GM19239 (cell line): ENCODE data around the gene ABAT.
"Not testable (repeated sequence)": the region's sequence is repeated elsewhere in the genome, so short reads cannot be mapped to it uniquely, and the experiment has no call there.

Experiments used
- DNase-seq: peaks from one replicate; pipeline ENCODE4 v3.0.0; 2011; ENCODE audit warnings: low spot score; ENCODE audit not compliant: insufficient read length
- FAIRE-seq: peaks from 2 replicates; lab custom pipeline; 2011; peaks lifted over from hg19 to GRCh38; lab: Jason Lieb, UNC

ABAT gene

GRCh38 chr16:8677481-8677880 is 3.1 kb downstream of the ABAT start:
- DNase-seq (no peak), FAIRE-seq (no peak)

GRCh38 chr16:8678068-8678927 is 3.9 kb downstream of the ABAT start:
- FAIRE-seq: no peak
- DNase-seq: no peak

DNA sequence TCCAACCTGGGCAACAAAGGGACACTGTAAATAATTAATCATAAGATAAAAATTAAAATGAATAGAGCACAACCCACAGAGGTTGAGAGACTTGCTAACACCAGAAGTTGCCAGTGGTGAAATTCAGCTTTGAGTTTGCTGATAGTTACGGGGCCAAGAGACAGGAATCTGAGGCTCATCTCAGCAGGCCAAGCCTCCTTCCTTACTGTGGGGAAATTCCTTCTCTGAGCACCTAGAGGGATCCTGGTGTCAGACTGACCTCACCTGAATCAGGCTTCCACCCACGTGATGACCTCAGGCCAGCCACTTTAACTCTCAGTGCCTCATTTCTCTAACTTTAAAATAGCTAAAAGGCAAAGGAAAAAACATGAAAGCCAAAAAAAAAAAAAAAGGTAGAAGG is 4.7 kb downstream of the ABAT start:
- no peak for DNase-seq
- FAIRE-seq: no peak

- DNase-seq (no peak), FAIRE-seq (no peak)
Observed at GRCh38 chr16:8682551-8683259, 8.3 kb downstream of the ABAT start.

GRCh38 chr16:8683640-8684039 is 9.2 kb downstream of the ABAT start:
- FAIRE-seq: no peak

DNA sequence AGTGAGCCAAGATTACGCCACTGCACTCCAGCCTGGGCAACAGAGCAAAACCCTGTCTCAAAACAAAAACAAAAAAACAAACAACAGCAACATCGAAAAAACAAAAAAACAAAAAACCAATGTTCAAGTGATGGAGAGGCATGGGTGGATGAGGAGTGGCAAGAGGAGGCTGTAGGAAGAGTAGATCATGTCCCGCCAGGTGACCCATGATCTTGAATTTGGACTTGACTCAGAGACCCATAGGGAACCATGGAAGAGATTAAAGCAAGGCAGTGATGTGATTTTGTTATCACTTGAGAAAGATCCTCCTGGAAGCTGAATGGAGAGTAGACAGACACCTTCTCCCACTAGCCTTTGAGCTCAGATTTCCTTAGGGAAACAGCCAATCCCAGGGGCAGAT is 11.2 kb downstream of the ABAT start:
- DNase-seq (no peak), FAIRE-seq (no peak)

More at GRCh38 chr16:8683640-8684039, 9.2 kb downstream of the ABAT start:
- DNase-seq: no peak

GRCh38 chr16:8686031-8686621 is 11.7 kb downstream of the ABAT start:
- no peak for FAIRE-seq
- DNase-seq: no peak

DNA sequence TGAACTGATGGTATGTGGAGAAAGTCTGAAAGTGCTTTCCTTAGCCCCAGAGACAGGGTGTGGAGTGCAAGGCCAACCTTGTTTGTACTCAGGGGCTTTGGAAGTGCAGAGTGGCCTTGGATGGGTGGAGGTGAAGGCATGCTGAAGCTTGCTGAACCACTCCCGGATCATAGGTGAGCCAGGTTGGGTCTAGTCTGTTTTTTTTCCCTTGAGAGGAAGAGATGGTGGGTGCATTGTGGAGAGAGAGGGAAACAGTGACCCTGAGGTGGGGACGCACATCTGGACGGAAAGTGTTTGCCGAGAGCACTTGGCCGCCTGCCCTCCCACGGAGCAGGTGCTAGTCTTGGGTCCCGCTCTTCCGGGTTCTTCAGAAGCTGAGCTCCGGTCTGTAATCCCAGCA is 12.5 kb downstream of the ABAT start:
- no peak for DNase-seq
- no peak for FAIRE-seq

GRCh38 chr16:8689686-8690085 is 15.3 kb downstream of the ABAT start:
- FAIRE-seq: no peak
- DNase-seq: no peak

- FAIRE-seq (no peak), DNase-seq (no peak)
Observed at GRCh38 chr16:8691728-8692127, 17.3 kb downstream of the ABAT start.

- no peak for DNase-seq
- no peak for FAIRE-seq
Observed at GRCh38 chr16:8694795-8695728, 20.6 kb downstream of the ABAT start.

GRCh38 chr16:8696880-8697279 is 22.5 kb downstream of the ABAT start:
- DNase-seq (no peak), FAIRE-seq (no peak)

GRCh38 chr16:8697965-8698364 is 23.5 kb downstream of the ABAT start:
- no peak for FAIRE-seq
- DNase-seq: no peak

- DNase-seq (no peak), FAIRE-seq (no peak)
Observed at GRCh38 chr16:8703693-8704092, 29.3 kb downstream of the ABAT start.

DNA sequence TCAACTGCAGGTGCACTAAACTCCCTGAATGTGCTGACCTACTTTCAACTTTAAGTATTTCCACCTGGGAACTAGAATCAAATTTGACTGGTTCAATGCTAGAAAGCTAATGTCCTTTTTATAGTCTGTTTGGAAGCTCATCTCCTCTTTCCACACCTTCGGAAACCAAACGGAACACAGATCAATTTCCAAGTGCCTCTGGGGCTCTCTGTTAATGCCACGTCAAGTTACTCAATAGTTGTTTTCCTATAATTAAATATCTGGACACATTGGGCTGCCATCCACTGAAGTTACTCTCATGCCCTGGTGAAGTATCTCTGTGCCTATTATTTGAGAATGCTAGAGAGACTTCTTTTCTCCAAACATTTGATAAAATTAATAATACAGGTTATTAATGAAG is 29.7 kb downstream of the ABAT start:
- DNase-seq (no peak), FAIRE-seq (no peak)

DNA sequence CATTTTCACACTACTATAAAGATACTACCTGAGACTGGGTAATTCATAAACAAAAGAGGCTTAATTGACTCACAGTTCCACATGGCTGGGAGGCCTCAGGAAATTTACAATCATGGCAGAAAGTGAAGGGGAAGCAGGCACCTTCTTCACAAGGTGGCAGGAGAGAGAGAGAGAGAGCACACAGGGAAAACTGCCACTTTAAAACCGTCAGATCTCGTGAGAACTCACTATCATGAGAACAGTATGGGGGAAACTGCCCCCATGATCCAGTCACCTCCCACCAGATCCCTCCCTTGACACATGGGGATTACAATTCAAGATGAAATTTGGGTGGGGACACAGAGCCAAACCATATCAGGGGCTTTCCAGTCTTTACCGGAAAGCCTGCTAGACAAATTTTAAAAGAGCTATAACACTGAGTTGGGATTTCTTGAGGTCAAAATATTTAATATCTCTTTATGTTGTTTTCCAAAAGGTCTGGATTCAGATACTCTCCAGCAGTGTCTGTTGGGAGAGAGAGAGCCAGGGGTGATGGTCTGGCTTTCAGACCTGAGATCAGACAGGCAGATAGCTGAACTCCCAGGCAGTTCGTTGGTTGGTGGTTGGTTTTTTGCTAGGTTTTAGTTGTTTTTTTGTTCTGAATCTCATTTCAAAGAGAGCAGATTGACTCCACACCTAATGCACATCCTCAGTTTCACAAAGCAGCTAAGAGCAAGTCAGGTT is 30.8 kb downstream of the ABAT start:
- DNase-seq, FAIRE-seq: not testable (repeated sequence)

DNA sequence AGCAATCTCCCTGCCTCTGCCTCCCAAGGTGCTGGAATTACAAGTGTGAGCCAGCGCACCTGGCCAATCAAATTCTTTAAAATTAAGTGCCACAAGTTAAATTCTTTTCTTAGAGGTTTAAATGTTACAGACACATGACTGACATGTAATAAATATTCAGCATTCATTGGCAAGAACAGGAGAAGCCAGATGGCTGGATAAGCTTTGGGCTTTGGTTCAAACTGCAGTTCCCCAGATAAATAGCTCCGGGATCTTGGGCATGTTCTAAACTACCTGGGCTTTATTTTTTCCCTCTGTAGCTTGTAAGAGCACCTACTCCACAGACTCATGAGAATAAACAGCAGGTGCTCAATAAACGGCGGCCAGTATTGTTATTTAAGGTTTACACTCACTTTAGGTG is 34.1 kb downstream of the ABAT start:
- DNase-seq: no peak
- FAIRE-seq: no peak

DNA sequence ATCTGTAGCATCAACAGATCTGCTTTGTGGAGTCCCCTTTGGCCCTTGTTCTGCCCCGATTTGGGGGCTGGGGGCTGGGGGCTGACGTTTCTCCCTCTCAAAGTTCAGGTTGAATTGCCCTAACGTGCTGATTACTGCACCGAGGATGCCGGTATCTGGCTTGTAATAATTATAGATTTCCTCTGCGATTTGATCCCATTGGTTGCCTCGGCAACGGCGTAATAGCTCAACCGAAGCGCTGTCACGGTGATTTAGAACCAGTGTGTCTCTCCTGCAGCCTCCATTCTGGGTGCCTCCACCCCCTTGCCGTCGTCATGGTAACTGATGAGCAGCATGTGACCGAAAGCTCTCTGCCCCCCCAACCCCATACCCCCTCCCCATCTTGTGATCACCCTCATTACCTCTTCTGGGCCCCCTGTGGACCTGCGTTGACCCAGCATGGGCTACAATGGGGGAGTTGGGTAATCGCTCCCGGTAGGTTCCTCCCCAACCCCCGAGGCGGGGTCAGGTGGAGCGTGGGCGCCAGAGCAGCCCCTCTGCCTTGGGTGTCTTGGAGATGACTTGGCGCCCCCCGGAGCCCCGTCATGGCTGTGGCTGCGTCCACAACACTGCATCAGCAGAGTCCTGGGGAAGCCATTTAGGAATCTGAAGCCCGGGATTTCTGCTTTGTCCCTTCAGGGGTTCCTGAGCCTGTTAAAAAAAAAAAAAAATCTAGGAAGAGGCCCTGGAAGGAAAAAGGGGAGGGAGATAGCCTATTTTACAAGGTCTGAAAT is 38.4 kb downstream of the ABAT start:
- FAIRE-seq: no peak
- no peak for DNase-seq
